ENCODE data around the gene DLGAP1. TPM values are rescaled to one million over a fixed set of nuclear protein-coding genes. Genes with fewer than 3 reads are reported as not detected.

DLGAP1 gene
- total RNA-seq, 6 experiments from 2014 or later: 0.19 to 1.3 (median 0.62) TPM

DNA sequence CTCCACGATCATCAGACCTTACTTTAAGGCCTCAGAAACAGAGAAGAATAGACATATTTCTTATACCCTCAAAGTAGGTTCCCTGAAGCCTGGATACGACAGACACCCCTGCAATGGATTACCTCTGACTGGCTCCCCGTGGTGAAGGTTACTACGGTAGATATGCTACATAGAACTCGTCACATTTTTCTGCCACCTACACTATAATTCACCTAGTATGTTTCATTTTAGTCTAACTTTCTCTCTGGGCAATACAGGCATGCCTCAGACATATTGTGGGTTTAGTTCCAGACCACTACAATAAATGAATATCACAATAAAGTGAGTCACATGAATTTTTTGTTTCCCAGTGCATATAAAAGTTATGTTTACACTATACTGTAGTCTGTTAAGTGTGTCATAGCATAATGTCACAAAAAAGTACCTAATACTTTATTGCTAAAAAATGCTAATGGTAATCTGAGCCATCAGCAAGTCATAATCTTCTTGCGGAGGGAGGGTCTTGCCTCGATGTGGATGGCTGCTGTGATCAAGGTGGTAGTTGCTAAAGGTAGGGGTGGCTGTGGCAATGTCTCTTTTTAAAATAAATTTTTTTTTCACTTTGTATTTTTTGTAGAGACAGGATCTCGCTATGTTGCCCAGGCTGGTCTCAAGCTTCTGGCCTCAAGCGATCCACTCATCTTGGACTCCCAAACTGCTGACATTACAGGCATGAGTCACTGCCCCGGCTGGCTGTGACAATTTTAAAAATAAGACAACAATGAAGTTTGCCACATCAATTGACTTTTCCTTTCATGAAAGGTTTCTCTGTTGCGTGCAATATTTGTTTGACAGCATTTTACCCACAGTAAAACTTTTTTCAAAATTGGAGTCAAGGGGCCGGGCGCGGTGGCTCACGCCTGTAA lies 940.5 kb downstream of the DLGAP1 start:
- peaks cover 13% of the 10 kb centered on the region for H3K27me3 Mint-ChIP-seq (ENCODE audit: insufficient read depth)
- H3K36me3 Mint-ChIP-seq (ENCODE audit: low read depth): no peaks in the 10 kb centered on the region
- H3K9me3 Mint-ChIP-seq: no peaks in the 10 kb centered on the region
- no peak overlapping the region for H3K27ac Mint-ChIP-seq
- H3K4me3 Mint-ChIP-seq: no peak overlapping the region
- no peak for DNase-seq
- H3K4me1 Mint-ChIP-seq (ENCODE audit: low read depth): peaks cover 26% of the 10 kb centered on the region
- TF ChIP-seq, protein P1, sequence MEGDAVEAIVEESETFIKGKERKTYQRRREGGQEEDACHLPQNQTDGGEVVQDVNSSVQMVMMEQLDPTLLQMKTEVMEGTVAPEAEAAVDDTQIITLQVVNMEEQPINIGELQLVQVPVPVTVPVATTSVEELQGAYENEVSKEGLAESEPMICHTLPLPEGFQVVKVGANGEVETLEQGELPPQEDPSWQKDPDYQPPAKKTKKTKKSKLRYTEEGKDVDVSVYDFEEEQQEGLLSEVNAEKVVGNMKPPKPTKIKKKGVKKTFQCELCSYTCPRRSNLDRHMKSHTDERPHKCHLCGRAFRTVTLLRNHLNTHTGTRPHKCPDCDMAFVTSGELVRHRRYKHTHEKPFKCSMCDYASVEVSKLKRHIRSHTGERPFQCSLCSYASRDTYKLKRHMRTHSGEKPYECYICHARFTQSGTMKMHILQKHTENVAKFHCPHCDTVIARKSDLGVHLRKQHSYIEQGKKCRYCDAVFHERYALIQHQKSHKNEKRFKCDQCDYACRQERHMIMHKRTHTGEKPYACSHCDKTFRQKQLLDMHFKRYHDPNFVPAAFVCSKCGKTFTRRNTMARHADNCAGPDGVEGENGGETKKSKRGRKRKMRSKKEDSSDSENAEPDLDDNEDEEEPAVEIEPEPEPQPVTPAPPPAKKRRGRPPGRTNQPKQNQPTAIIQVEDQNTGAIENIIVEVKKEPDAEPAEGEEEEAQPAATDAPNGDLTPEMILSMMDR (IDR thresholded peaks at IDR 0.05): no peak

- peaks cover 13% of the 10 kb centered on the region for H3K27me3 Mint-ChIP-seq (ENCODE audit: insufficient read depth)
- peaks cover 26% of the 10 kb centered on the region for H3K4me1 Mint-ChIP-seq (ENCODE audit: low read depth)
- TF ChIP-seq, protein P1 (IDR thresholded peaks at IDR 0.05): no peak
- H3K9me3 Mint-ChIP-seq: no peaks in the 10 kb centered on the region
- no peak overlapping the region for H3K27ac Mint-ChIP-seq
- no peak for DNase-seq
- H3K4me3 Mint-ChIP-seq: no peak overlapping the region
- H3K36me3 Mint-ChIP-seq (ENCODE audit: low read depth): no peaks in the 10 kb centered on the region
Measured at GRCh38 chr18:3513481-3513880, 941.6 kb downstream of the DLGAP1 start.

- Mint-ChIP-seq H3K9me3 (no peaks in the 10 kb centered on the region), H3K4me3 (no peak overlapping the region), H3K4me1 (ENCODE audit: low read depth) (peaks cover 26% of the 10 kb centered on the region), H3K36me3 (ENCODE audit: low read depth) (no peaks in the 10 kb centered on the region), H3K27ac (no peak overlapping the region), H3K27me3 (ENCODE audit: insufficient read depth) (peaks cover 11% of the 10 kb centered on the region)
- DNase-seq: peak; percentile 85
- TF ChIP-seq, protein P1 (IDR thresholded peaks at IDR 0.05): no peak
Measured at GRCh38 chr18:3511980-3512379, 943.1 kb downstream of the DLGAP1 start.

DNA sequence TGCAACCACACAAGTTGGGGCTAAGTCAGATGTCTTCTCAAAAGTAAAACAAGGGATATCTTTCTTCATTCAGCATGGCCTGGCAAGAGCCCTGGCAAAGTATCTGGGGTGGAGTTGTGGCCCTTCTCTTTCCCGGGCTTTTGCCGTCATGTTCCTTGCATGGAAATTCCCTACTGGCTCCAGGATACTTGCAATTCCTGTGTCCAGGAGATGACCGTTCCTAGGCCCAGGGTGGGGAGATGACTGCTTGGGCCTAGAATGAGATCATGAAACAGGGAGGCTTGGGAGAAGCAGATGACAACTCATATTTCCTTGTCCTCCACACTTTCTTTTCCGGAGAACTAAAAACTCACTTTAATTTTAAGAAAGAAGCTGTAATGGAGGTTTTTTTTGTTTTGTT lies 944.2 kb downstream of the DLGAP1 start:
- no peaks in the 10 kb centered on the region for H3K36me3 Mint-ChIP-seq (ENCODE audit: low read depth)
- H3K27ac Mint-ChIP-seq: no peak overlapping the region
- no peaks in the 10 kb centered on the region for H3K9me3 Mint-ChIP-seq

GRCh38 chr18:3510024-3510423 lies 945.1 kb downstream of the DLGAP1 start:
- no peak overlapping the region for H3K4me3 Mint-ChIP-seq
- DNase-seq: no peak
- peaks cover 26% of the 10 kb centered on the region for H3K4me1 Mint-ChIP-seq (ENCODE audit: low read depth)
- no peaks in the 10 kb centered on the region for H3K36me3 Mint-ChIP-seq (ENCODE audit: low read depth)
- TF ChIP-seq, protein P1 (IDR thresholded peaks at IDR 0.05): no peak
- H3K9me3 Mint-ChIP-seq: no peaks in the 10 kb centered on the region
- H3K27me3 Mint-ChIP-seq (ENCODE audit: insufficient read depth): peaks cover 10% of the 10 kb centered on the region
- H3K27ac Mint-ChIP-seq: no peak overlapping the region

More for the DNA sequence above, 944.2 kb downstream of the DLGAP1 start:
- H3K4me3 Mint-ChIP-seq: no peak overlapping the region
- TF ChIP-seq, protein P1 (IDR thresholded peaks at IDR 0.05): no peak
- no peak for DNase-seq
- peaks cover 11% of the 10 kb centered on the region for H3K27me3 Mint-ChIP-seq (ENCODE audit: insufficient read depth)
- peaks cover 26% of the 10 kb centered on the region for H3K4me1 Mint-ChIP-seq (ENCODE audit: low read depth)

All from HFFc6 (cell line).